Measurements from ENCODE around the gene MIPOL1.
"Not testable (repeated sequence)": the region's sequence is repeated elsewhere in the genome, so short reads cannot be mapped to it uniquely, and the experiment has no call there.

MIPOL1 gene

DNA sequence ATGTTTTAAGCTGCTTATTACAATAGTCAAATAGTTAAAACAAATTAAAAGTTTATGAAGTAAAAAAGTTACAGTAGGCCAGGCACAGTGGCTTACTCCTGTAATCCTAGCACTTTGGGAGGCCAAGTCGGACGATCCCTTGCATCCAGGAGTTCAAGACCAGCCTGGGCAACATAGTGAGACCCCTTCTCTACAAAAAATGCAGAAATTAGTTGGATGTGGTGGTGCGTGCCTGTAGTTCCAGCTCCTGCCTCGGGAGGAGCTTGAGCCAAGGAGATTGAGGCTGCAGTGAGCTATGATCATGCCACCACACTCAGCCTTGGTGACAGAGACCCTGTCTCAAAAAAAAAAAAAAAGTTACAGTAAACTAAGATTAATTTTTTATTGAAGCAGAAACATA, 142.6 kb downstream of the MIPOL1 start:
- no peak for DNase-seq (ENCODE audit: extremely low read depth, low read depth)
- TF ChIP-seq, protein P1, sequence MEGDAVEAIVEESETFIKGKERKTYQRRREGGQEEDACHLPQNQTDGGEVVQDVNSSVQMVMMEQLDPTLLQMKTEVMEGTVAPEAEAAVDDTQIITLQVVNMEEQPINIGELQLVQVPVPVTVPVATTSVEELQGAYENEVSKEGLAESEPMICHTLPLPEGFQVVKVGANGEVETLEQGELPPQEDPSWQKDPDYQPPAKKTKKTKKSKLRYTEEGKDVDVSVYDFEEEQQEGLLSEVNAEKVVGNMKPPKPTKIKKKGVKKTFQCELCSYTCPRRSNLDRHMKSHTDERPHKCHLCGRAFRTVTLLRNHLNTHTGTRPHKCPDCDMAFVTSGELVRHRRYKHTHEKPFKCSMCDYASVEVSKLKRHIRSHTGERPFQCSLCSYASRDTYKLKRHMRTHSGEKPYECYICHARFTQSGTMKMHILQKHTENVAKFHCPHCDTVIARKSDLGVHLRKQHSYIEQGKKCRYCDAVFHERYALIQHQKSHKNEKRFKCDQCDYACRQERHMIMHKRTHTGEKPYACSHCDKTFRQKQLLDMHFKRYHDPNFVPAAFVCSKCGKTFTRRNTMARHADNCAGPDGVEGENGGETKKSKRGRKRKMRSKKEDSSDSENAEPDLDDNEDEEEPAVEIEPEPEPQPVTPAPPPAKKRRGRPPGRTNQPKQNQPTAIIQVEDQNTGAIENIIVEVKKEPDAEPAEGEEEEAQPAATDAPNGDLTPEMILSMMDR (IDR thresholded peaks at IDR 0.05; ENCODE audit: low read depth, low read length): no peak

DNA sequence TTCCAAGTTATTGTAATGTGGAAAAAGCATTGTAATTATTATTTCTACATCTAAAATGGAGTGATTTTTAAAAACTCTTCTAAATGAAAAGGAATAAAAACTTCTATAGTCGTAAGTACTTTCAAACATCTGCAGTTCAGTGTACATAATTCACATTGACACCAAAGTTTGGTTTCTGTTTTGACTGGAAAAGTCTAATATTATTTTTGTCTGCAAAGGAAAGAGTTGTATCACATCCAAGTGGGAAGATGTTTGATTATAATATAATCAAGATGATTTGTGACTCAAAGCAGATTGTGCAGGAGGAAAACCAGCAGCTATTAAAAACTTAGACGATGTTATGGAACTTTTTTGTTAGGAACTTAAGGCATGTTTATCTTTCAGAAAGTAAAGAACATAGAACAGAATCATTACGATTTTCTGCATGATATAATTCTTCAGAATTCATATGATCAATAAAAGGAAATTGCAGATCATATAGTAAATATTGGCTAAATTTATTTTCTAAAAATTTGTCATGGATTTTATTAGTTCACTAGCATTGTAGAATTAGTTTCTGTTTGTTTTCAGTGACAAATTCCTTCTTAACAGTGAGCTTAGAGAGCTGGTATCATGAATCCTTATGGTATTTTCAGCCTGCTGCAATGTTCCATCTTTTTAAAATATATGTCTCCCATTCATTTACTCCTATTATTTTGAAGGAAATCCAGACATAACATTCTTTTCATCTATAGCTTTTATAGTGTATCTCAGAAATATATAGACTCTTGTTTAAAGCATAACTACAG, 145.8 kb downstream of the MIPOL1 start:
- TF ChIP-seq, protein P1 (IDR thresholded peaks at IDR 0.05; ENCODE audit: low read depth, low read length): no peak
- DNase-seq (ENCODE audit: extremely low read depth, low read depth): peak; percentile 12

- TF ChIP-seq, protein P1 (IDR thresholded peaks at IDR 0.05; ENCODE audit: low read depth, low read length): no peak
- DNase-seq (ENCODE audit: extremely low read depth, low read depth): no peak
Observed at GRCh38 chr14:37363661-37364060, 165.9 kb downstream of the MIPOL1 start.

GRCh38 chr14:37369425-37369824, 171.7 kb downstream of the MIPOL1 start:
- TF ChIP-seq, protein P1 (IDR thresholded peaks at IDR 0.05; ENCODE audit: low read depth, low read length): no peak
- no peak for DNase-seq (ENCODE audit: extremely low read depth, low read depth)

- DNase-seq (ENCODE audit: extremely low read depth, low read depth): no peak
- TF ChIP-seq, protein P1 (IDR thresholded peaks at IDR 0.05; ENCODE audit: low read depth, low read length): no peak
Observed at GRCh38 chr14:37375566-37375965, 177.8 kb downstream of the MIPOL1 start.

GRCh38 chr14:37376944-37377609, 179.3 kb downstream of the MIPOL1 start:
- DNase-seq (ENCODE audit: extremely low read depth, low read depth): no peak
- TF ChIP-seq, protein P1 (IDR thresholded peaks at IDR 0.05; ENCODE audit: low read depth, low read length): no peak

DNA sequence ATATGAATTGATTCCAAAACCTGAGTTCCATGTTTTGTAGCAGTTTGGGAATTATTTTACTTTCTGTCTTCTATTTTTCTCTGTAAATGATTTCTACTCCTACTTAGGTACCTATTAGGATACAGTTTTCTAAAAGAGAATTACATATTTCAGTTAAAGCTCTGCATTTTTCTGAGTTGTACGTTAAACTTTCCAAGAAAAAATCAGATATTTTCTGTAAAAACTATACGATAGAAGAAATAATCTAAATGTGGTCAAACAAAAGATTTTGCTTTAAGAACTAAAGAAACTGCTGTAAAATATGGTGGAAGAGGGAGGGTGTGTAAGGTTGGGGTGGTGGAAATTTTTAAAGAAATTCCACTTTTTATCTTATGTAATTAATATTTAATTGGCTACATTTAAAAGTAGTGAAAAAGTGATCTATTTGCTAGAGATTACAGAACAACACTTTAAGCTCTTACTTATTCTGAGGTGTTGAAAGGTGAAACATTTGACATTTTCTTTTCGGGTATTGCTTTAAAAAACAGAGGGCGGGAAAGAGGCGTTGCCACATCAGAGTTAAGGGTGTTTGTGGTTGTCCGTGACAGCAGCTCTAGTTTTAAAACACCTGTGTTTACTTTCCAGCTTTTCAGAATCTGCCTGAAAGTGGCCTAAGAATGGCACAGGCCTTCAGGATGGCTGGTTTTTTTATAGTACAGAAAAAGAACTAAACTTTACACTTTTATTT, 187.3 kb downstream of the MIPOL1 start:
- no peak for DNase-seq (ENCODE audit: extremely low read depth, low read depth)
- TF ChIP-seq, protein P1 (IDR thresholded peaks at IDR 0.05; ENCODE audit: low read depth, low read length): no peak

DNA sequence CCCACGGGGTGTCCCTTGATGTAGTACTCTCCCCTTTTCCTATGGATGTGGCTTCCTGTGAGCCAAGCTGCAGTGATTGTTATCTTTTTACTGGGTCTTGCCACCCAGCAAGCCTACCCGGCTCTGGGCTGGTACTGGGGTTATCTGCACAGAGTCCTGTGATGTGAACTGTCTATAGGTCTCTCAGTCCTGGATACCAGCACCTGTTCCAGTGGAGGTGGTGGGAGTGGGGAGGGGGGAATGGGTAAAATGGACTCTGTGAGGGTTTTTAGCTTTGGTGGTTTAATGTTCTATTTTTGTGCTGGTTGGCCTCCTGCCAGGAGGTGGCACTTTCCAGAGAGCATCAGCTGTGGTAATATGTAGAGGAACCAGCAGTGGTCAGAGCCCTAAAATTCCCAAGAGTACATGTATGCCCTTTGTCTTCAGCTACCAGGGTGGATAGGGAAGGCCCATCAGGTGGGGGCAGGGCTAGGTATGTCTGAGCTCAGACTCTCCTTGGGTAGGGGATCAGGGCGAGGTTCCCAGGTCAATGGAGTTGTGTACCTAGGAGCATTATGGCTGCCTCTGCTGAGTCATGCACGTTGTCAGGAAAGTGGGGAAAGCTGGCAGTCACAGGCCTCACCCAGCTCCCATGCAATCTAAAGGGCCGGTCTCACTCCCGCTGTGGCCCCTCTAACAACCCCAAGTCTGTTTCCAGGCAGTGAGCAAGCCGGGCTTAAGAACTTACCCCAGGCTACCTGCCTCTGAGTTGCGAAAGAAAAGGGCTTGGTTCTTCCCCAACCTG, 199.6 kb downstream of the MIPOL1 start:
- DNase-seq (ENCODE audit: extremely low read depth, low read depth): not testable (repeated sequence)
